ENCODE results near the gene SERPINB12.

GRCh38 chr18:63585988-63586387 is 43.8 kb downstream of the SERPINB12 start:
- TF ChIP-seq EZH2phosphoT487 (IDR thresholded peaks at IDR 0.05; ENCODE audit: insufficient read depth, low read depth) (no peak), EZH2 (IDR thresholded peaks at IDR 0.05; ENCODE audit: insufficient read depth, poor library complexity, severe bottlenecking) (no peak)

Data from GM23248 (cell line).